Esophagus muscularis mucosa (tissue), 4 donors: ENCODE results near the gene RAB19. TPM values are rescaled to one million over a fixed set of nuclear protein-coding genes. Genes with fewer than 3 reads are reported as not detected.
"Not testable (repeated sequence)": the region's sequence is repeated elsewhere in the genome, so short reads cannot be mapped to it uniquely, and the experiment has no call there.

Experiments used
- DNase-seq: peaks from one replicate; pipeline ENCODE4 v3.0.0-alpha.2; 2017; ENCODE audit errors: extremely low spot score
- H3K27ac ChIP-seq, 4 donors: fragments of 200-600 bp; sonication (generic); replicated peaks in 1 of 4; 1 replicate in 3 of 4; 2 replicates in 1 of 4; pipeline ENCODE4 v1.5.1; 2016 to 2019; ENCODE audit warnings: mild to moderate bottlenecking in 1 of 4
- H3K27me3 ChIP-seq, 4 donors: fragments of 200-600 bp; sonication (generic); one replicate each; pipeline versions ENCODE4 v1.5.1 to v1.6.0; 2016 to 2019
- H3K36me3 ChIP-seq, 4 donors: fragments of 200-600 bp; sonication (generic); one replicate each; pipeline ENCODE4 v1.5.1; 2016 to 2019
- H3K4me1 ChIP-seq, 4 donors: fragments of 200-600 bp; sonication (generic); one replicate each; pipeline ENCODE4 v1.5.1; 2016 to 2019
- H3K4me3 ChIP-seq, 4 donors: fragments of 200-600 bp; sonication (generic); 1 replicate in 2 of 4; 2 replicates in 2 of 4; pipeline ENCODE4 v1.5.1; 2016 to 2019; ENCODE audit warnings: mild to moderate bottlenecking in 4 of 4, moderate library complexity in 1 of 4
- H3K9me3 ChIP-seq, 4 donors: fragments of 200-600 bp; sonication (generic); 1 replicate in 3 of 4; 2 replicates in 1 of 4; pipeline ENCODE4 v1.5.1; 2016 to 2019
- EP300 ChIP-seq: sonication (generic); formaldehyde crosslinking; IDR thresholded peaks from one replicate; pipeline ENCODE4 v1.6.1; 2017; ENCODE audit warnings: antibody characterized with exemption
- POLR2A ChIP-seq: fragments of 450-650 bp; IDR thresholded peaks from one replicate; pipeline ENCODE4 v1.6.1; 2017; ENCODE audit warnings: antibody characterized with exemption, moderate library complexity, mild to moderate bottlenecking, low read depth
- POLR2AphosphoS5 ChIP-seq, 2 donors: sonication (generic); formaldehyde crosslinking; IDR thresholded peaks; one replicate each; pipeline ENCODE4 v1.6.1; 2017; ENCODE audit warnings: antibody characterized with exemption in 2 of 2
- WGBS: methylation state at CpG from one replicate; pipeline ENCODE4 v1.1.5; 2018; 5-methylcytosine and 5-hydroxymethylcytosine counted together
- intact Hi-C: fragments of 100-400 bp; cut with DNase I; formaldehyde crosslinking; loops from one replicate; pipeline ENCODE4 v1.15.1; 2023
- total RNA-seq, 4 donors: library from RNA; depleted of rRNA; stranded (reverse); fragments of >200 nt; gene quantifications; one replicate each; pipeline versions ENCODE4 v1.1.0 to v1.2.1, GENCODE V29; 2016
- TF ChIP-seq, protein P1 (sequence below), 3 experiments: fragments of 200-600 bp in 2 of 3; fragments of 450-650 bp in 1 of 3; sonication (generic) in 2 of 3; IDR thresholded peaks; one replicate each; pipeline ENCODE4 v1.5.1; 2017 to 2019; ENCODE audit warnings: antibody characterized with exemption in 3 of 3, mild to moderate bottlenecking in 2 of 3, moderate library complexity in 1 of 3

Gene RAB19
- total RNA-seq, 4 donors from 2014 or later: not detected

DNA sequence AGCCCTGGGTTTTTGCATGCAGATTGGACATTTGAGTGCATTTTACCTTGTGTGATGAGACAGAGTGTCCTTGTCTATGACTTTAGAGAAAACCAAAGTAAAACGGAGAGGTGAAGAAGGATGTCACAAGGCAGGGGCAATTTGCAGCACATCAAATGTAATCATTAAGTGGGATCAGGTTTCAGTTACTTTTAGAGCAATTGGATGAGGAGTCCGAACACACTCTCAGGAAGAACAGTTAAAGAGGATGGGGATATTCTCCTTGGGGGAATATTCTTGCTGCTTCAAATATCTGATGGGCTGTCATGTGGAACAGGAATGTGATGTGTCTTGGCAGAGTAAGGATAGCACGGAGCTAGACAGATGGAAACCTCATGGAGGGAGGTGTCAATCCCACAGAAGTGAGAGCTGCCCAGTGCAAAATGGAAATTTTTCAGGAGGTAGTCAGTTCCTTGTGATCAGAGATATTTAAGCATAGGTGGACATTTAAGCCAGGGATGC, 757 bp downstream of the RAB19 start:
- H3K27me3 ChIP-seq: peaks cover 0 to 28% (median 0%) of the 10 kb centered on the region in 4 donors
- 50% methylated on average over 3 of the region's 3 CpGs for WGBS
- H3K36me3 ChIP-seq: no peaks in the 10 kb centered on the region
- H3K4me3 ChIP-seq: no peak overlapping the region
- H3K9me3 ChIP-seq: no peaks in the 10 kb centered on the region
- TF ChIP-seq, protein P1, sequence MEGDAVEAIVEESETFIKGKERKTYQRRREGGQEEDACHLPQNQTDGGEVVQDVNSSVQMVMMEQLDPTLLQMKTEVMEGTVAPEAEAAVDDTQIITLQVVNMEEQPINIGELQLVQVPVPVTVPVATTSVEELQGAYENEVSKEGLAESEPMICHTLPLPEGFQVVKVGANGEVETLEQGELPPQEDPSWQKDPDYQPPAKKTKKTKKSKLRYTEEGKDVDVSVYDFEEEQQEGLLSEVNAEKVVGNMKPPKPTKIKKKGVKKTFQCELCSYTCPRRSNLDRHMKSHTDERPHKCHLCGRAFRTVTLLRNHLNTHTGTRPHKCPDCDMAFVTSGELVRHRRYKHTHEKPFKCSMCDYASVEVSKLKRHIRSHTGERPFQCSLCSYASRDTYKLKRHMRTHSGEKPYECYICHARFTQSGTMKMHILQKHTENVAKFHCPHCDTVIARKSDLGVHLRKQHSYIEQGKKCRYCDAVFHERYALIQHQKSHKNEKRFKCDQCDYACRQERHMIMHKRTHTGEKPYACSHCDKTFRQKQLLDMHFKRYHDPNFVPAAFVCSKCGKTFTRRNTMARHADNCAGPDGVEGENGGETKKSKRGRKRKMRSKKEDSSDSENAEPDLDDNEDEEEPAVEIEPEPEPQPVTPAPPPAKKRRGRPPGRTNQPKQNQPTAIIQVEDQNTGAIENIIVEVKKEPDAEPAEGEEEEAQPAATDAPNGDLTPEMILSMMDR (IDR thresholded peaks at IDR 0.05): no peak
- TF ChIP-seq POLR2AphosphoS5 (IDR thresholded peaks at IDR 0.05) (no peak), POLR2A (no peak), EP300 (no peak)
- intact Hi-C loops: no loop called here
- DNase-seq: no peak
- H3K27ac ChIP-seq: no peak overlapping the region
- peaks cover 5 to 6% (median 6%) of the 10 kb centered on the region in 4 donors for H3K4me1 ChIP-seq

DNA sequence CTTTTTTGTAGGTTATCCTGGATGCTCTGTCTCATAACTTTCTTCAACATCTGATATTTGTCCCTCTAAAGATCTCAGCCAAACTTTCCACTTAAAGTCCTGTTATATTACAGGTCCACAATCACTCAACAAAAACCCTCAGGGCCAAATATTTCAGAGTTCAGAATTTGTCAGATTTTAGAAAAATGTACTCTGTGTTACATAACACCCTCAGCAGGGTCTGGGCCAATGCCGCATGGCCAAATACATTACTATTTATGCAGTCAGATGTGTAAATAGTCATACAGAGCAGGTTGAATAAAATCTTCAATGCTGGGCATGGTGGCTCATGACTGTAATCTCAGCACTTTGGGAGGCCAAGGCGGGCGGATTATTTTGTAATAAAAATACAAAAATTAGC, 11.5 kb downstream of the RAB19 start:
- DNase-seq: no peak
- Histone ChIP-seq H3K9me3 (peaks cover 0 to 5% (median 0%) of the 10 kb centered on the region in 4 donors), H3K27me3 (no peaks in the 10 kb centered on the region), H3K27ac (no peak overlapping the region), H3K4me1 (no peaks in the 10 kb centered on the region), H3K36me3 (no peaks in the 10 kb centered on the region), H3K4me3 (no peak overlapping the region)
- WGBS: 80% methylated on average over 3 of the region's 3 CpGs
- TF ChIP-seq POLR2AphosphoS5 (IDR thresholded peaks at IDR 0.05): no peak
- no peak for TF ChIP-seq POLR2A
- TF ChIP-seq, protein P1 (IDR thresholded peaks at IDR 0.05): no peak
- no peak for TF ChIP-seq EP300
- intact Hi-C loops: no loop called here

DNA sequence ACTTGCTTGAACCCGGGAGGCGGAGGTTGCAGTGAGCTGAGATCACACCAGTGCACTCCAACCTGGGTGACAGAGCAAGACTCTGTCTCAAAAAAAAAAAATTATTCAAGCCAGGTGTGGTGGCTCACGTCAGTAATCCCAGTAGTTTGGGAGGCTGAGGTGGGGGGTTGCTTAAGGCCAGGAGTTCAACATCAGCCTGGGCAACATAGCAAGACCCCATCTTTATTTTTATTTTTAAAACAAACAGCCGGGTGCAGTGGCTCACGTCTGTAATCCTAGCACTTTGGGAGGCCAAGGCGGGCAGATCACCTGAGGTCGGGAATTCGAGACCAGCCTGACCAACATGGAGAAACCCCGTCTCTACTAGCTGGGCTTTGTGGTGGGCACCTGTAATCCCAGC, 12.0 kb downstream of the RAB19 start:
- DNase-seq, intact Hi-C loops, H3K27me3 ChIP-seq, H3K4me1 ChIP-seq, H3K27ac ChIP-seq, H3K9me3 ChIP-seq, H3K36me3 ChIP-seq, H3K4me3 ChIP-seq: not testable (repeated sequence)
- 93% methylated on average over 9 of the region's 9 CpGs for whole genome bisulfite sequencing

DNA sequence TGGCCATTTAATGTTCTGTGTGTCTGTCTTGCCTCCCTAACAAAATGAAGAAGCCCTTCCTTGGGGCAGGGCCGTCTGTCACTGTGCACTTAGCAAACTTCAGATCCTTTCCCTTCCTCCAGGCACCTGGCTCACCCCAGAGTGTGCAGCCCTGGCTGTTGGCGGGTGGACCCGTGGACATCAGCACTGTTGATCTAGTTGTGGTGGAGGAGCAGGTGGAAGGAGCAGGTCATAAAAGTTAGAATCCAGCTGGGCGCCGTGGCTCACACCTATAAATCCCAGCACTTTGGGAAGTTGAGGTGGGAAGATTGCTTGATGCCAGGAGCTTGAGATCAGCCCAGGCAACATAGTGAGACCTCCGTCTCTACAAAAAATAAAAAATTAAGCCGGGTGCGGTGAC, 12.7 kb downstream of the RAB19 start:
- DNase-seq: no peak
- Histone ChIP-seq H3K4me3 (no peak overlapping the region), H3K27me3 (no peaks in the 10 kb centered on the region), H3K9me3 (peaks cover 0 to 5% (median 0%) of the 10 kb centered on the region in 4 donors), H3K36me3 (no peaks in the 10 kb centered on the region), H3K4me1 (no peaks in the 10 kb centered on the region), H3K27ac (no peak overlapping the region)
- 82% methylated on average over 8 of the region's 8 CpGs for WGBS
- TF ChIP-seq POLR2AphosphoS5 (IDR thresholded peaks at IDR 0.05): no peak
- no peak for TF ChIP-seq EP300
- no peak for TF ChIP-seq POLR2A
- TF ChIP-seq, protein P1 (IDR thresholded peaks at IDR 0.05): no peak
- intact Hi-C loops: no loop called here

DNA sequence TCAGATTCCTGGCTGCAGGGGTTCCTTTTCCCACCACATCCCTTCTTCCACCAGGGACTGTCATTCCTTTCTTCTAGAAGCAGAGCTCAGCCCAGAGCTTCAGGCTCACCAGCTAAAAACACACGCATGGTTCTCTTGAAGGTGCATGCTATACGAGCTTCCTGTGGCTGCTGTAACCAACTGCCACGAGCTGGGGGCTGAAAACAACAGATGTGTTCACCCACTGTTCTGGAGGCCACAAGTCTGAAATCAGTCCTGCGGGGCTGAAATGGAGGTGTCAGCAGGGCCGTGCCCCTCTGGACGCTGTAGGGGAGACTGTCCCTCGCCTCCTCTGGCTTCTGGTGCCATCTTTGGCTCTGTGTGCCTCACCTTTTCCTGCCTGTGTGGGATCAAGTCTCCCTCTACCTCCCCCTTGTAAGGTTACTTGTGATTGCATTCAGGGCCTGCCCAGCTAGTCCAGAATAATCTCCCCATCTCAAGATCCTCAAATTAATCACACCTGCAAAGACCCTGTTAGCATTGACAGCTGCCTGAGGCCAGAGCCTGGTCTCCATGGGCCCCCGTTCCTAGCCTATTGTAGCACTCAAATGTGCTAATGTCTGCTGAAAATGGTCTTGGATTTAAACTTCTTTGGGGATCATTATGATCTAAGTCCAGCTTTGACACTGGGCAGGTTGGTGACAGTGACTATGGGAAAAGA, 13.7 kb downstream of the RAB19 start:
- WGBS: 78% methylated on average over 8 of the region's 8 CpGs
- intact Hi-C loops: no loop called here
- Histone ChIP-seq H3K4me3 (no peak overlapping the region), H3K27ac (no peak overlapping the region), H3K4me1 (no peaks in the 10 kb centered on the region), H3K9me3 (peaks cover 0 to 4% (median 0%) of the 10 kb centered on the region in 4 donors), H3K27me3 (no peaks in the 10 kb centered on the region), H3K36me3 (no peaks in the 10 kb centered on the region)
- TF ChIP-seq POLR2A (no peak), POLR2AphosphoS5 (IDR thresholded peaks at IDR 0.05) (no peak), EP300 (no peak)
- TF ChIP-seq, protein P1 (IDR thresholded peaks at IDR 0.05): no peak
- DNase-seq: no peak

DNA sequence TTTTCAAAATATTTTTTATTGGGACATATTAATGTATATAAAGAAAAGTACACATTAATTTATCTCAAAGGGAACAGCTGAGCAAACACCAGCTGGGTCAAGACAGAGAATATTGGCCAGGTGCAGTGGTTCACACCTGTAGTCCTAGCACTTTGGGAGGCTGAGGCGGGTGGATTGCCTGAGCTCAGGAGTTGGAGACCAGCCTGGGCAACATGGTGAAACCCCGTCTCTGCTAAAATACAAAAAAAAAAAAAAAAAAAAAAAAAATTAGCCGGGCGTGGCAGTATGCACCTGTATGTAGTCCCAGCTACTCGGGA, 14.3 kb downstream of the RAB19 start:
- intact Hi-C loops, H3K27me3 ChIP-seq, H3K27ac ChIP-seq, DNase-seq, H3K4me1 ChIP-seq, H3K36me3 ChIP-seq, H3K4me3 ChIP-seq, H3K9me3 ChIP-seq: not testable (repeated sequence)
- WGBS: 95% methylated on average over 5 of the region's 5 CpGs
